Fibroblast of skin of left quadriceps (primary cell): ENCODE data around the gene BCR.

Experiments
- DNase-seq, 2 experiments: peaks; one replicate each; pipeline ENCODE4 v3.0.0-alpha.2; 2013; ENCODE audit warnings: low read depth in 2 of 2

The BCR gene

DNA sequence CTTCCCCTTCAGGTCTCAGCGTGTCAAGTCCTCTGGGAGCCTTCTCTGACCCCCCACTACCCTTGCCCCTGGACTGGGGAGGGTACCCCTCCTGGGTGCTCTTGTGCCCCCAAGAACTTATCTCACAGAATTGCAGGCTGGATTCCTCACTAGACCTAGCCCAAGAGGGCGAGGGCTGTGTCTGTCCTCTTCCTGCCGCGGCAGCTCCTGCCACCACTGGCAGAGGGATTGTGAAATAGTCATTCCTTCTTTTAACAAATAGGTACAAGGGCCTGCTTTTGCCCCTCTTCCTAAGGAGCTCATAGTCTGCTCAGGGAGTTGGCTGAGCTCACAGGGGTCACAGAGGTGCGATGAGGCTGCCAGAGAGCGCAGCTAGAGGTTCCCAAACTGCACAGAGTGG, 29.5 kb upstream of the BCR start:
- DNase-seq, result no peak

- DNase-seq, result no peak
Observed at GRCh38 chr22:23151827-23152226, 28.5 kb upstream of the BCR start.

GRCh38 chr22:23152238-23153114, 27.8 kb upstream of the BCR start:
- no peak for DNase-seq

DNA sequence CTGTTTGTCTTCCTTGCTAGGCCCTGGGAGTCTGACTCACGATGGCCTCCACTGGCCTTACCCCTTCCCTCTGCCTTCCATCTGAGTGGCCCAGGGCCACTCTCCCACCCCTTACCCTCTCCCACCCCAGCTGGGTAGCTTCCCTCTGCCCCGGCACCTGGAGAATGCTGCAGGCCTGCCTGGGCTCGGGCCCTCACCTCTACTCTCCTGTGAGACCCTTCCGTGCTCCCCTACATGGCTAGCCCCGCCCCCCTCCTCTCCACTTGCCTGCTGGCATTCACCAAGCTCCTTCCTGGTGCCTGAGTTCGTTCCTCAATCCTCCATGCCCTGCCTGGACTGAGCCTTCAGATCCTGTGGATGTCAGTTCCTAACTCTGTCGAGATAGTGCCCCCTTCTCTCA, 26.3 kb upstream of the BCR start:
- no peak for DNase-seq

- DNase-seq, result no peak
Observed at GRCh38 chr22:23154461-23154860, 25.8 kb upstream of the BCR start.

DNA sequence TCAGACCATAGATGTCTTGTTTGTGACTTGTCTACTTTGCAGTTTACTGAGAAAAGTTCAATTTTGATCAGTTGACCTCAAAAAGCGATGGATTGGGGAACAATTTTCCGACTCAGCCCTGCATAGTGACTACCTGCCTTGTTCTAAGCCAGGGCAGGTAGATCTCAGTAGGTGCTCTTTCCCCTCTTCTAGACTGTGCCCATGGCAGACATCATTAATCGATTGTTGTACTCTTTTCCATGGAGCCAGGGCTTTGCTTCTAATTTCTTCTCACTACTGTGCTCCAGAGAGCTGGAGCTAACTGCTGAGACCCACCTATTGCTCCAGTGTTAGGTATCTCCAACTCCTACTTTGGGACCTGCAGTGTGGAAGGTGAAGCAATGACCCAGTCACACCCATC, 25.2 kb upstream of the BCR start:
- DNase-seq, result no peak

DNA sequence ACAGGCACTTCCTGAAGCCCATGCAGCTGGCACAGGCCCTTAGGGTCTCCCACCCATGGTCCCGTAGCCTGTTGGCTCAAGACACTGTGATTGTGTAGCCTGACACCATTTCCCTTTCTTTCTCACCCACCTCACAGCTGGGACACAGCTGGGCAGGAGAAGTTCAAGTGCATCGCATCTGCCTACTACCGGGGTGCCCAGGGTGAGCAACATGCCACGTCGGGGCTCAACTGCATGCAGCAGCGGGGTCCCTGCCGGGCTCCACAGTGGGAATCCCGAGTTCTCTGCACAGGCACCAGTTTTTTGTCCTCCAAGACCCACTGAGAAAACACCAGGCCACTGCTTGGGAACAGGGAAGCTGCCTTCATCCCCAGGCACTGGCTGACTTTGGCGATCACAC, 24.5 kb upstream of the BCR start:
- DNase-seq, result no peak

DNA sequence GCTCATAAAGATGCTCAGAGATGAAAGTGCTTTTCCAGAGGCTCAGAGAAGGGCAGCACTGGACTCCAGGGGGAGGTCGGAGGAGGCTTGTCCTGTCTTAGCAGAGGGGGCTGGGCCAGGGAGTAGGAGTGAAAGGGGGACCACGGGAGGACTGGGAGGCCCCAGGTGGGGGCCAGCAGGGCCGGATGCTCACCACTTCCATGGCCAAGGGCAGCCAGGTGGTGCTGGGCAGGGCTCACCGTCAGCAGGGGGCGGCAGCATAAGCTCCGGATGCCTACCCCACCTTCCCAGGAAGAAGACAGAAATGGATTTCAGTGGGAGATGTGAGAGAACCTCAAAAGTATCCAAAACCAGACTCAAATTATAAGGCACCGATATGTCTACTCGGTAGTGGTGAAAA, 24.0 kb upstream of the BCR start:
- no peak for DNase-seq

- DNase-seq, result no peak
Observed at GRCh38 chr22:23157560-23158515, 22.5 kb upstream of the BCR start.

DNA sequence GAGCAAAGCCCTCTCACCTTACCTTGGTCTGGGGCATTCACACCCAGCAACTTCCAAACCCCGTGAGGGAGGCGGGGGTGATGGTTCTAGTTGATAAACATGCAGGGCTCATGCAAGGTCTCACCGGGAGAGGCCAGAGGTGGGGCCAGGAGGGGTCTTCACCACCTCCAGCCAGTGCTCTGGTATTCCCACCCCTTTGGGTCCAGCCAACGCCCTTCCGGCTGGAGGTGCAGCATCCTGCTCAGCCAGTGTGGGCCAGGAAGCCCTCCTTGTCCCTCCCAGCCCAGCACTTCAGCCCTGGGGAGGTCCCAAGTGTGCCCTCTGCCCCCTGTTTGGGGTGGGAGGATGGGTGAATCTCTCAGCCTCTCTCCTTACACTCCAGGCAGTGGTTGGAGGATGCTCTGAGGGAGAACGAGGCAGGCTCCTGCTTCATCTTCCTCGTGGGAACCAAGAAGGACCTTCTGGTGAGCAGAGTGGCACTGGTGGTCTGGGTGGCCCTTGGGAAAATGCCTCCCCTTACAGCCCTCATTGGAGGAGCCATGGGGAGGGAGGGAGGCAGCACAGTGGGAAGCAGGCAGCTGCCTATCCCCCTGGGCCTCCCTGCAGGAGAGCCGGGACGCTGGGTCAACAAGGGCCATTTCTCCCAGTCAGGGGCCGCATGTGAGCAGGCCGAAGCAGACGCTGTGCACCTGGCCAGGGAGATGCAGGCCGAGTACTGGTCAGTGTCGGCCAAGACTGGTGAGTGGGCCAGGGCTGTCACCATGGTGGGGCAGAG, 21.6 kb upstream of the BCR start:
- no peak for DNase-seq

DNA sequence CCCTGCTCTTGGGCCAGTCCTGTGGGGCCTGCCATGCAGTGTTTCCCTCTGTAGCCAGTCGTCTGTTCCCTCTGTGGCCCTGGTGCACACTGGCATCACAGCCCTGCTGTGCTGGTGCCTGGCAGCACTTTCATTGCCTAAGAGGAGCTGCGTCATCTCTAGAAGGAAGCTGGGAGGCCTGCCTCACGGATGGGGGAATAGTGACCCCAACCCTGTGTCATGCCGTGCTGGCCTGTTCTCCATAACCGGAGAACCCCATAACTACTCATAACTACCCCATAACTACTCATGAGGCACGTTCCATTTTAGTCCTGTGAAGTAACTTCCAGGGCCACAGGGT, 21.0 kb upstream of the BCR start:
- no peak for DNase-seq

- no peak for DNase-seq
Observed at GRCh38 chr22:23161029-23161428, 19.3 kb upstream of the BCR start.

- DNase-seq, result no peak
Observed at GRCh38 chr22:23161574-23161973, 18.7 kb upstream of the BCR start.

- DNase-seq, result no peak
Observed at GRCh38 chr22:23163665-23164064, 16.6 kb upstream of the BCR start.

GRCh38 chr22:23164091-23164490, 16.2 kb upstream of the BCR start:
- no peak for DNase-seq

- DNase-seq, result no peak
Observed at GRCh38 chr22:23166042-23166831, 14.1 kb upstream of the BCR start.

DNA sequence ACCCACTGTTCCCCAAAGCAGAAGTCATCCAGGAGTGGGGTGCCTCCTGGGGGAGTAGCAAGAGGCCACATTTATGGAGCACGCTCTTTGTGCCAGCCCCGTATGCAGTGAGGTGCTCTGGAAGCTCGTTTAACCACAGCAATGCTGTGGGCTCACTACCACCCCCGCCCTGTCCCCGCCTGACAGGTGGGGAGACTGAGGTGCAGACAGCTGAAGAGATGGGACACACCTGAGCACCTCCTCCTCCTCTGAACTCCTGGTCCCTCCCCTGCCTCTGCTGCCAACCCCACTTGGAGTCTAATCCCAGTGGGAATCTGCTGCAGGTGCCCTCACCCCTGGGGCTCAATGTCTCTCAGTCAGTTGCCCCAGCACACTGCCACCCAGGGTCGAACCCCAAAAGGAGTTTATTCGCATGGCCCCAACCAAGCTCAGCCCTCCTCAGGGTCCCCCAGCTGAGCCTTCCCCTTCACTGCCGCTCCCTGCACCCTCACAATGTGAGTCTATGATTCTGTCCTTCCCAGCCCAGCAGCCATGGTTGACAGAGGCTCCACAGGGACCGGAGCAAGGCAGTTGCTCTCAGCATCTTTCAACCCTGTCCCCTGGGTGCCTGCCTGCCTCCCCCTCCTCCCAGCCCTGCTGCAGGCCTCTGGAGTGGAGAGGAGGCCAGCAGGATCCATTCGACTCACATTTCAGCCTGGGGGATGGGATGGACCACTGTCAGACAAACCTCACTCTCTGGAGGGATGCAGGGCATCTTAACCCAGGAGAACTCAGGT, 13.3 kb upstream of the BCR start:
- no peak for DNase-seq

DNA sequence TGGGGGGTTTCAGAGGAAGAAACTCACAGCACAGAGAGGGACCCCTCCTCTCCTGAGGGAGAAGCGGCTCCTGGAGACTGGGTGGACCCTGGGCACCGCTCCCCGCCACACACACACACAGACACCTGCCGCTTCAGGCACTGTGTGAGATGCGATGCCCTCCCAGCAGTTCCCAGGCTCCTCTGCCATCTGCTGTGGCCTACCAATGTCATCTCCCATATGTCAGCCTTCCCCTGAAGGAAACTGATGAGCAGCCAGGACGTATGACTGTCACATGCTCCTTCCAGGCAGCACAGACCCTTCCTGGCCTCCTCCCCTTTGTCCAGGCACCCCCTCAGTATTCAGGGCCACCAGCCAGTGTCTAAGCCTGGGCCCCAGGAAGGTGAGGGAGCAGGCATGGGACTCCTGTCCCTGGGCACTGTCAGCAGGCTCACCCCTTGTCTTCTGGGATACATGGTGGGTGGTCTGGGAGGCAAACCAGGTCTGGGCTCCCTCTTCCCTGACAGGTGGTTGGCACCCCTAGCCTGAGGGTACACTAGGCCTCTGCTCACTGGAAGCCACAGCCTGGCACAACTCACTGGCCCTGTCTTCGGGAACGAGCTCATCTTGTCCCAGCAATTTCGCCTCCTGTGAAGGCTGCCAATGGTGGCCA, 11.8 kb upstream of the BCR start:
- DNase-seq, result no peak

DNA sequence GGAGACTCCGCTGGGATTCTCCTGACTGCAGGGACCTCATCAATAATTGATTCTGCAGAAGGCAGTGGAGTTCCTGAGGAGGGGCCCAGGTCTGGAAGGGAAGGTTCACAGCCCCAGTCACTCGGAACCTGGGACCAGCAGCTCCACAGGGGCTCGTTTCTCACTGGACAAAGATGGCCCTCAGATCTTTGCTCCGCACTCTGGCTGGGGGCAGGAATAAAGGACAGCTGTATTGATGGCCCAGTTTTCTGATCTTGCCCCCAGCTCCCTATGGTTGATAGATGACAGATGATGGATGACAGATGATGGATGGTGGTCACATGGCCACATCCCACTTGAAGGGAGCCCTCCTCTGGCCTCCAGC, 11.3 kb upstream of the BCR start:
- DNase-seq, result no peak
